PFSK-1 (cell line): ENCODE measurements around the gene CCDC102A.

Experiments
- FOXP2 ChIP-seq: optimal IDR thresholded peaks from 2 replicates; pipeline ENCODE3; 2011; ENCODE audit warnings: borderline replicate concordance, control low read depth, inconsistent platforms; ENCODE audit not compliant: insufficient read depth; ENCODE audit errors: extremely low read length, extremely low read depth
- POLR2AphosphoS5 ChIP-seq: IDR thresholded peaks from 2 replicates; pipeline ENCODE4 v1.6.1; 2012; ENCODE audit warnings: low read depth, mild to moderate bottlenecking, control low read depth, low read length, moderate library complexity
- TAF1 ChIP-seq: IDR thresholded peaks from 2 replicates; pipeline ENCODE4 v1.6.1; 2012; ENCODE audit warnings: low read length, control low read depth, borderline replicate concordance; ENCODE audit not compliant: insufficient read depth
- TF ChIP-seq, protein P1 (sequence below), 2 experiments: IDR thresholded peaks; 2 replicates each; pipeline versions ENCODE4 v1.6.1 to v1.8.0; 2011 to 2012; ENCODE audit warnings: low read depth in 2 of 2, low read length in 2 of 2, control low read depth in 1 of 2, inconsistent platforms in 1 of 2, mild to moderate bottlenecking in 1 of 2, moderate library complexity in 1 of 2; ENCODE audit not compliant: insufficient read depth in 1 of 2

DNA sequence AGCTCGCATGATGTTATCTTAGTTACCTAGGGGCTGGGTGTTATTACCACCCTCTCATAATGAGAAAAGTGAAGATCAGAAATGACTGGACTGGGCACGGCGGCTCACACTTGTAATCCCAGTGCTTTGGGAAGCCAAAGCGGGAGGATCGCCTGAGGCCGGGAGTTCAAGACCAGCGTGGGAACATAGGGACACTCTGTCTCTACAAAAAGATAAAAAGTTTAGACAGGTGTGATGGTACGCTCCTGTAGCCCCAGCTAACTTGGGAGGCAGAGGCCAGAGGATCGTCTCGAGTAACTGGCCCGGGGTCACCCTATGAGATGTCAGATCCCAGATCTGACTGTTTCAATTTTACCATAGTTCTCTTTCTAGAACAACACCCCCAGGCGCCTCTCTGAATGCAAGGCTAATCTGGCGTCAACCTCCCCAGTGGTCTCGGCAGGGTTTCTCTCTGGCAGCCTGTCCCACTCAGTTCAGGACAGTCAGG lies 1.9 kb upstream of the CCDC102A start:
- TF ChIP-seq POLR2AphosphoS5 (no peak), TAF1 (no peak), FOXP2 (no peak)
- TF ChIP-seq, protein P1, sequence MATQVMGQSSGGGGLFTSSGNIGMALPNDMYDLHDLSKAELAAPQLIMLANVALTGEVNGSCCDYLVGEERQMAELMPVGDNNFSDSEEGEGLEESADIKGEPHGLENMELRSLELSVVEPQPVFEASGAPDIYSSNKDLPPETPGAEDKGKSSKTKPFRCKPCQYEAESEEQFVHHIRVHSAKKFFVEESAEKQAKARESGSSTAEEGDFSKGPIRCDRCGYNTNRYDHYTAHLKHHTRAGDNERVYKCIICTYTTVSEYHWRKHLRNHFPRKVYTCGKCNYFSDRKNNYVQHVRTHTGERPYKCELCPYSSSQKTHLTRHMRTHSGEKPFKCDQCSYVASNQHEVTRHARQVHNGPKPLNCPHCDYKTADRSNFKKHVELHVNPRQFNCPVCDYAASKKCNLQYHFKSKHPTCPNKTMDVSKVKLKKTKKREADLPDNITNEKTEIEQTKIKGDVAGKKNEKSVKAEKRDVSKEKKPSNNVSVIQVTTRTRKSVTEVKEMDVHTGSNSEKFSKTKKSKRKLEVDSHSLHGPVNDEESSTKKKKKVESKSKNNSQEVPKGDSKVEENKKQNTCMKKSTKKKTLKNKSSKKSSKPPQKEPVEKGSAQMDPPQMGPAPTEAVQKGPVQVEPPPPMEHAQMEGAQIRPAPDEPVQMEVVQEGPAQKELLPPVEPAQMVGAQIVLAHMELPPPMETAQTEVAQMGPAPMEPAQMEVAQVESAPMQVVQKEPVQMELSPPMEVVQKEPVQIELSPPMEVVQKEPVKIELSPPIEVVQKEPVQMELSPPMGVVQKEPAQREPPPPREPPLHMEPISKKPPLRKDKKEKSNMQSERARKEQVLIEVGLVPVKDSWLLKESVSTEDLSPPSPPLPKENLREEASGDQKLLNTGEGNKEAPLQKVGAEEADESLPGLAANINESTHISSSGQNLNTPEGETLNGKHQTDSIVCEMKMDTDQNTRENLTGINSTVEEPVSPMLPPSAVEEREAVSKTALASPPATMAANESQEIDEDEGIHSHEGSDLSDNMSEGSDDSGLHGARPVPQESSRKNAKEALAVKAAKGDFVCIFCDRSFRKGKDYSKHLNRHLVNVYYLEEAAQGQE (IDR thresholded peaks at IDR 0.05; ENCODE audit: insufficient read depth in 1 of 2, low read depth in 2 of 2, low read length in 2 of 2): no peak
